Dendritic cell treated with granulocyte-macrophage colony-stimulating factor and Interleukin-4, amounts not matched to agents 40 ng/mL and 50 ng/mL, for 4 days (primary cell): ENCODE data around the gene UFM1.

ENCODE experiments used
- H3K27ac Mint-ChIP-seq: one replicate; pipeline ENCODE4 v1.8.0; 2022; ENCODE audit warnings: mild to moderate bottlenecking, mixed read lengths
- H3K27me3 Mint-ChIP-seq: one replicate; pipeline ENCODE4 v1.8.0; 2022; ENCODE audit warnings: mild to moderate bottlenecking, mixed read lengths
- H3K36me3 Mint-ChIP-seq: one replicate; pipeline ENCODE4 v1.8.0; 2022; ENCODE audit warnings: low read depth, mixed read lengths
- H3K4me1 Mint-ChIP-seq: one replicate; pipeline ENCODE4 v1.8.0; 2022; ENCODE audit warnings: low read depth, mixed read lengths
- H3K4me3 Mint-ChIP-seq: one replicate; pipeline ENCODE4 v1.8.0; 2022; ENCODE audit warnings: mild to moderate bottlenecking, moderate library complexity, mixed read lengths
- H3K9me3 Mint-ChIP-seq: one replicate; pipeline ENCODE4 v1.8.0; 2022; ENCODE audit warnings: mixed read lengths
- intact Hi-C: fragments of 100-400 bp; cut with micrococcal nuclease; formaldehyde crosslinking; loops from one replicate; pipeline ENCODE4 v1.15.0; 2022

The UFM1 gene

DNA sequence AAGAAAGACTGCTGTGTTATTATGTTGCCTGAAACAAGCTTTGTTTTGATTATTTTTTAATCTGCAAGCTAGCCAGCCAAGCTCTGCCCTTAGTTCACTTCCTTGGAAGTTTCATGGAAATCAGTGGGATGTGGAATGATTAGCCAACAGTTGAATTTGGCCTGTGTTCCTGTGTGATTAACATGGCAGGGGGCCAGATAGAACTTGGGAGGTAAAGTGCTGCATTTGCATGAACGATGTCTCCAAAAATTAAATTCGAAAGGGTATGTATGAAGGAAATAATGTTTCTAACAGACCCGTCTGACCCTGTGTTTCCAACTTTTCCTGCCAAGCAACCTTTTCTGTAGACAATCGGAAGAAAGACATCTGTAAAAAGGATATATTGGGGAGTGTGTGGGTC is 32.2 kb downstream of the UFM1 start:
- H3K36me3 Mint-ChIP-seq: no peaks in the 10 kb centered on the region
- H3K9me3 Mint-ChIP-seq: no peaks in the 10 kb centered on the region
- no peak overlapping the region for H3K27ac Mint-ChIP-seq
- intact Hi-C loops: no loop called here
- peaks cover under 1% of the 10 kb centered on the region for H3K4me1 Mint-ChIP-seq
- no peaks in the 10 kb centered on the region for H3K27me3 Mint-ChIP-seq
- no peak overlapping the region for H3K4me3 Mint-ChIP-seq

GRCh38 chr13:38382946-38383345 is 33.3 kb downstream of the UFM1 start:
- intact Hi-C loops: no loop called here
- Mint-ChIP-seq H3K36me3 (no peaks in the 10 kb centered on the region), H3K27ac (no peak overlapping the region), H3K4me1 (no peaks in the 10 kb centered on the region), H3K27me3 (no peaks in the 10 kb centered on the region), H3K9me3 (no peaks in the 10 kb centered on the region), H3K4me3 (no peak overlapping the region)

DNA sequence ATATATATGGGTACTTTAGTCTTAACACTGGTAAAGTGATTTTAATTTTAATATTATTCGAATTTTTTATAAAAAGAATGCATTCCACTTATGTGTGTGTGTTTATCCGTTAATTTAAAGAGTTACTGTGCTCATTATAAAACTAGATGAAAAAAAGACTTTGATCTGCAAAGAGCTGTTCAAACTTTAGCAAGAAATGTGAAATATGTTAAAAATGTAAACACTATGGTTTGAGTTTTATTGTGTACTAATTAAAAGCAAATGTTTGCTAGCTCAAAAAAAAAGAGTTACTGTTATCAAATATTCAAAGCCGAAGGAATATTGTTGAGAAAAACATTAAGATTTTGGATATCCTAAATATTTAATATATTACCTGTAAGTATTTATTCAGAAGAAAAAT is 34.5 kb downstream of the UFM1 start:
- intact Hi-C loops: no loop called here
- H3K9me3 Mint-ChIP-seq: no peaks in the 10 kb centered on the region
- H3K27me3 Mint-ChIP-seq: no peaks in the 10 kb centered on the region
- H3K27ac Mint-ChIP-seq: no peak overlapping the region
- no peaks in the 10 kb centered on the region for H3K4me1 Mint-ChIP-seq
- H3K4me3 Mint-ChIP-seq: no peak overlapping the region
- H3K36me3 Mint-ChIP-seq: no peaks in the 10 kb centered on the region

DNA sequence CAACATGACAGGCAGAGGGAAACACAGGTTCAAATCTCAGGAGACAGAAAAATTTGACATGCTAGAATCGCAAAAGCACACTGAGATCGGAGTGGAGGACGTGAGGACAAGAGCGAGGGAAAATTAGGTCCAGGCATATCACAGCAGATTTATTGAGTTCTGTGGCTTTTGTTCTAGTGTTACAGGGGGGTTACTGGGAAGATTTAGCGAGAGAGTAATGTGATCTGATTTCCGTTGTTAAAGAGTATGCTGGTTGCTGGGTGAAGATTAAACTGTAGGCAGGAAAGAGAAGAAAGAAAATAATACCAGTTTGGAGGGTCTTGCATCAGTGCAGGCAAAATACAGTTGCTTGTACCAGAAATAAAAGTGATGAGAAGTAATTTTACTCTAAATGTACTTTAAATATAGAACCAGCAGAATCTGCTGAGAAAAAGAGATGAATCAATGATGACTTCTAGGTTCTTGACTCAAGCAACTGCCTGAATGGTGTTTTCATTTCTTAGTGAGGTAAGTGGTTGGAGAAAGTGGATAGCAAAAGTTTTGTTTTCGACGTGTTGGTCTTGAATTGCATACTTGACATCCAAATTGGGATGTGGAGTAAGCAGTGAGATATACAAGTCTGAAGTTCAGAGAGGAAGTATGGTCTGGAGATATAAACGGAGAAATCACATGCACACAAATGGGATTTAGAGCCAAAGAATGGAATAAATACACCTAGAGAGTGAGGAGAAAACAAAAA is 35.7 kb downstream of the UFM1 start:
- H3K9me3 Mint-ChIP-seq: no peaks in the 10 kb centered on the region
- no peaks in the 10 kb centered on the region for H3K36me3 Mint-ChIP-seq
- H3K4me1 Mint-ChIP-seq: no peaks in the 10 kb centered on the region
- H3K27me3 Mint-ChIP-seq: no peaks in the 10 kb centered on the region
- H3K4me3 Mint-ChIP-seq: no peak overlapping the region
- no peak overlapping the region for H3K27ac Mint-ChIP-seq
- intact Hi-C loops: no loop called here

- Mint-ChIP-seq H3K4me3 (no peak overlapping the region), H3K36me3 (no peaks in the 10 kb centered on the region), H3K27ac (no peak overlapping the region), H3K27me3 (no peaks in the 10 kb centered on the region), H3K4me1 (no peaks in the 10 kb centered on the region), H3K9me3 (no peaks in the 10 kb centered on the region)
- intact Hi-C loops: no loop called here
These were observed 36.8 kb downstream of the UFM1 start for GRCh38 chr13:38386421-38386820.

- Mint-ChIP-seq H3K9me3 (no peaks in the 10 kb centered on the region), H3K27me3 (no peaks in the 10 kb centered on the region), H3K4me1 (no peaks in the 10 kb centered on the region), H3K36me3 (no peaks in the 10 kb centered on the region), H3K4me3 (no peak overlapping the region), H3K27ac (no peak overlapping the region)
- intact Hi-C loops: no loop called here
These were observed 41.7 kb downstream of the UFM1 start for GRCh38 chr13:38391341-38391740.

- intact Hi-C loops: loop anchor here (5.0 kb wide), 1 partner anchor 43 kb away; no protein-coding TSS in a partner anchor
- Mint-ChIP-seq H3K9me3 (no peaks in the 10 kb centered on the region), H3K27ac (no peak overlapping the region), H3K4me1 (peaks cover 4% of the 10 kb centered on the region), H3K36me3 (no peaks in the 10 kb centered on the region), H3K4me3 (no peak overlapping the region), H3K27me3 (no peaks in the 10 kb centered on the region)
These were observed 45.3 kb downstream of the UFM1 start for GRCh38 chr13:38394777-38395496.

GRCh38 chr13:38395497-38395788 is 45.8 kb downstream of the UFM1 start:
- intact Hi-C loops: loop anchor here (5.0 kb wide), 1 partner anchor 43 kb away; no protein-coding TSS in a partner anchor
- H3K4me3 Mint-ChIP-seq: no peak overlapping the region
- no peaks in the 10 kb centered on the region for H3K36me3 Mint-ChIP-seq
- H3K27ac Mint-ChIP-seq: no peak overlapping the region
- no peaks in the 10 kb centered on the region for H3K27me3 Mint-ChIP-seq
- H3K9me3 Mint-ChIP-seq: no peaks in the 10 kb centered on the region
- peaks cover 4% of the 10 kb centered on the region for H3K4me1 Mint-ChIP-seq

DNA sequence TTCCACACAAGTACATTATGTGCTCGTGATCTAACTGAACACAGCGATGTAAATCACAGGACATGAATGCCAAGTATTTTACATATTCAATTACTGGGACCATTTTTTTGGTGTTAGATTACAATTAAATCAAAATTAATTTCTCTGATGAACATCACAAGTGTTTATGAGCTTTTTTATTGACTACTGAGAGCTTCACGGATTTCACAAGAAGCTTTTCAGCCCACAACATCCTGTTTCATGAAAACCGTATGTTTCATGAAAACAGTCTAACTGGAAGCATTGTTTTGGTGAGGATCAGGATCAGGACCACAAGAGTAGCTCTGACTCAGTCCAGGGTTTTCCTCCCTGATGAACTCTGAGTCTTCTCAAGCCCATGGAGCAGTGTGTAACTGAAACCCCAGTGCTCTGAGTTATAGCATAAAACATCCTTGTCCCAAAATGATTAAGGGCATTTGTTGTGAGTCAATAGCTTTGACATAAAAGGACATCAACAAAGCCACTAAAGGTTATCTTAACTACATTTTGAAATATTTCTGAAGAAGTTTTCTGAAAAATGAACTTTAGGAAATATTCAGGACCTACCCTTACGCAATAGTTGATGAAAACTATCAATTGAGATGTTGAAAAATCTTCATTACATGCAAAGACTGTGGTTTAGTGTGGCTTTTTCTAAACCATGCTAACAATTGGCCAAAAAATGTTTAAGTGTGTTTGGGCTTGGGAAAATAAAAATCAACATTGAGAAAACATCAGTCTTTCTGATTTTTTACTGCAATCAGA is 49.3 kb downstream of the UFM1 start:
- peak overlapping the region; percentile 75 for H3K27ac Mint-ChIP-seq
- H3K27me3 Mint-ChIP-seq: no peaks in the 10 kb centered on the region
- peaks cover 4% of the 10 kb centered on the region for H3K4me1 Mint-ChIP-seq
- H3K9me3 Mint-ChIP-seq: peaks cover 9% of the 10 kb centered on the region
- H3K36me3 Mint-ChIP-seq: no peaks in the 10 kb centered on the region
- H3K4me3 Mint-ChIP-seq: peak overlapping the region; percentile 61
- intact Hi-C loops: loop anchor here (5.0 kb wide), 1 partner anchor 47 kb away; no protein-coding TSS in a partner anchor

GRCh38 chr13:38399535-38399934 is 49.9 kb downstream of the UFM1 start:
- intact Hi-C loops: loop anchor here (5.0 kb wide), 1 partner anchor 47 kb away; no protein-coding TSS in a partner anchor

DNA sequence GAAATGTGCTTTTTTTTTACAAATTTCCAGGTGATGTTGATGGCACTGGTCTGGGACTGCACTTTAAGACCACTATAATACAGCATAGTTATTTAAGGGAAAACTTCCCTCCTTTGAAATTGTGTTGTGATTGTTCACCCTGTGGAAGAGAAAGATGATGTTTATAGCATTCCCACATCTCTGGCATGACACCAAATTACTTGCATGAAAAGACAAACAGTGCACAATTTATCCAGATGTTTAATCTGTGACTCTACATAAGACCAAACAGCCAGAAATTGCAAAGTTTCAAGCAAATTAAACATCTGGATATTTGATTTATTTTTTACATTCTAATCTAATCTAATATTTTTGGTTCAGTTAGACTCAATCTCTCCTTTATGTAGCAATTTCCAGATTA is 51.6 kb downstream of the UFM1 start:
- no peaks in the 10 kb centered on the region for H3K27me3 Mint-ChIP-seq
- no peaks in the 10 kb centered on the region for H3K36me3 Mint-ChIP-seq
- H3K4me3 Mint-ChIP-seq: no peak overlapping the region
- intact Hi-C loops: no loop called here
- H3K4me1 Mint-ChIP-seq: peaks cover 4% of the 10 kb centered on the region
- no peak overlapping the region for H3K27ac Mint-ChIP-seq
- peaks cover 18% of the 10 kb centered on the region for H3K9me3 Mint-ChIP-seq

More at GRCh38 chr13:38399535-38399934, 49.9 kb downstream of the UFM1 start:
- Mint-ChIP-seq H3K27me3 (no peaks in the 10 kb centered on the region), H3K36me3 (no peaks in the 10 kb centered on the region), H3K9me3 (peaks cover 15% of the 10 kb centered on the region), H3K4me3 (no peak overlapping the region), H3K4me1 (peaks cover 4% of the 10 kb centered on the region), H3K27ac (no peak overlapping the region)

- Mint-ChIP-seq H3K27me3 (no peaks in the 10 kb centered on the region), H3K27ac (no peak overlapping the region), H3K9me3 (peaks cover 18% of the 10 kb centered on the region), H3K4me1 (no peaks in the 10 kb centered on the region), H3K36me3 (no peaks in the 10 kb centered on the region), H3K4me3 (no peak overlapping the region)
- intact Hi-C loops: no loop called here
These were observed 55.6 kb downstream of the UFM1 start for GRCh38 chr13:38405216-38405615.

- H3K27me3 Mint-ChIP-seq: no peaks in the 10 kb centered on the region
- intact Hi-C loops: no loop called here
- H3K36me3 Mint-ChIP-seq: no peaks in the 10 kb centered on the region
- peaks cover under 1% of the 10 kb centered on the region for H3K9me3 Mint-ChIP-seq
- no peak overlapping the region for H3K27ac Mint-ChIP-seq
- H3K4me1 Mint-ChIP-seq: no peaks in the 10 kb centered on the region
- no peak overlapping the region for H3K4me3 Mint-ChIP-seq
These were observed 60.1 kb downstream of the UFM1 start for GRCh38 chr13:38409771-38410170.

DNA sequence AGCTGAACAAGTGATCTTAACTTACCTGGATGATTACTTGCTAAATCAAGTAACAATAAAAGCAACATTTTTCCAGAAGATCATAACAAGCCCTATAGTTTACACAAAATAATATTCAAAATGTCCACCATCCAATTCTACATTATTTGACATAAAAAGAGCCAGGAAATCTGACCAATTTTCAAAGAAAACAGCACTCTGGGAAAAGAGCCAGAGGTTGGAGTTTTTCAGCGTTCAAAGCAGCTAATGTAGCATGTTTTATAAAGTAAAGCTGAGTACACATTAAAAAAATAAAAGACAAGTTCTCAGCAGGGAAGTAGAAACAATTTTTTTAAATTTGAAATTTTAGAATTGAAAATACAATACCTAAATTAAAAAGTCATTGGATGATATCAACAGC is 62.6 kb downstream of the UFM1 start:
- no peaks in the 10 kb centered on the region for H3K27me3 Mint-ChIP-seq
- no peak overlapping the region for H3K4me3 Mint-ChIP-seq
- no peaks in the 10 kb centered on the region for H3K36me3 Mint-ChIP-seq
- no peaks in the 10 kb centered on the region for H3K9me3 Mint-ChIP-seq
- no peak overlapping the region for H3K27ac Mint-ChIP-seq
- no peaks in the 10 kb centered on the region for H3K4me1 Mint-ChIP-seq
- intact Hi-C loops: no loop called here
